Stimulated activated CD8-positive, alpha-beta memory T cell treated with anti-CD3 and anti-CD28 coated beads, Interleukin-15, amount 100 ng/mL, for 48 hours (primary cell): Measurements from ENCODE around the gene BCR.
"Not testable (repeated sequence)": the region's sequence is repeated elsewhere in the genome, so short reads cannot be mapped to it uniquely, and the experiment has no call there.

Experiments
- DNase-seq, 2 donors: peaks; one replicate each; pipeline ENCODE4 v3.0.0-alpha.2; 2020; ENCODE audit warnings: low read depth in 2 of 2

BCR gene

GRCh38 chr22:23287136-23288095 lies 107.1 kb downstream of the BCR start:
- no peak for DNase-seq

GRCh38 chr22:23288301-23289129 lies 108.2 kb downstream of the BCR start:
- no peak for DNase-seq

- no peak for DNase-seq
These were observed 108.8 kb downstream of the BCR start for GRCh38 chr22:23289130-23289503.

- DNase-seq = peak; percentile 17 to 23
These were observed 109.8 kb downstream of the BCR start for GRCh38 chr22:23289851-23290724.

- DNase-seq = no peak
These were observed 111.6 kb downstream of the BCR start for GRCh38 chr22:23291806-23292452.

GRCh38 chr22:23292453-23293350 lies 112.4 kb downstream of the BCR start:
- no peak for DNase-seq

- DNase-seq = no peak
These were observed 113.4 kb downstream of the BCR start for GRCh38 chr22:23293720-23294119.

- no peak for DNase-seq
These were observed 113.9 kb downstream of the BCR start for GRCh38 chr22:23294221-23294620.

- DNase-seq = no peak
These were observed 120.2 kb downstream of the BCR start for GRCh38 chr22:23300476-23300875.

GRCh38 chr22:23301591-23301990 lies 121.3 kb downstream of the BCR start:
- DNase-seq = no peak

GRCh38 chr22:23302171-23303002 lies 122.1 kb downstream of the BCR start:
- no peak for DNase-seq

- DNase-seq = no peak
These were observed 125.1 kb downstream of the BCR start for GRCh38 chr22:23305321-23305910.

- DNase-seq = no peak
These were observed 125.6 kb downstream of the BCR start for GRCh38 chr22:23305922-23306374.

GRCh38 chr22:23306438-23306921 lies 126.2 kb downstream of the BCR start:
- no peak for DNase-seq

GRCh38 chr22:23306926-23307325 lies 126.6 kb downstream of the BCR start:
- DNase-seq = no peak

GRCh38 chr22:23307511-23307910 lies 127.2 kb downstream of the BCR start:
- not testable (repeated sequence) for DNase-seq

GRCh38 chr22:23309261-23309660 lies 129.0 kb downstream of the BCR start:
- DNase-seq = not testable (repeated sequence)

GRCh38 chr22:23310443-23311097 lies 130.3 kb downstream of the BCR start:
- not testable (repeated sequence) for DNase-seq
